HCT116 (cell line): ENCODE data around the gene SLC24A1. TPM values are rescaled to one million over a fixed set of nuclear protein-coding genes. Genes with fewer than 3 reads are reported as not detected.
A peak's percentile ranks its signal among the peaks of the same experiment; 100 is the strongest.

Source experiments
- ATAC-seq: fragments of 200-7000 bp; cut with Tn5 transposase; 2 replicates; pipeline ENCODE4 v1.9.1; 2020; ENCODE audit warnings: mild to moderate bottlenecking, moderate library complexity
- BruUV-seq: library from RNA; stranded (reverse); fragments of 400-500 nt; replicated peaks from 2 replicates; lab custom pipeline; 2021; lab: Mats Ljungman, UMichigan
- CTCF ChIA-PET: fragments of 300-600 bp; sonication (Branson Sonifier 250); formaldehyde crosslinking; loops from one replicate; lab custom pipeline; 2021; ENCODE audit warnings: antibody characterized with exemption; lab: Charles Lee
- POLR2A ChIA-PET: fragments of 300-600, 350-600 bp; sonication (Branson Sonifier 250); formaldehyde crosslinking; loops from one replicate; lab custom pipeline; 2021; ENCODE audit warnings: antibody characterized with exemption; lab: Charles Lee
- RAD21 ChIA-PET, 2 experiments: fragments of 300-600 bp; sonication (Branson Sonifier 250); formaldehyde crosslinking; loops; one replicate each; lab custom pipeline; 2023; ENCODE audit warnings: low total read pairs in 2 of 2; ENCODE audit not compliant: uncharacterized antibody in 2 of 2, unreplicated experiment in 2 of 2, low non-redundant PET in 1 of 2; lab: Charles Lee
- DNase-seq: peaks from one replicate; pipeline ENCODE4 v3.0.0-alpha.2; 2010; ENCODE audit warnings: low read depth, low spot score
- H2AFZ ChIP-seq: fragments of 200-600 bp; shearing (Covaris generic), sonication (generic); 2 replicates; pipeline ENCODE4 v1.6.1; 2017; ENCODE audit warnings: low read depth, mixed run types, mixed read lengths, antibody characterized with exemption, low read length; ENCODE audit not compliant: poor library complexity, severe bottlenecking
- H3K27ac ChIP-seq: 2 replicates; pipeline ENCODE4 v1.5.1; 2012; ENCODE audit warnings: low read depth, low read length
- H3K27me3 ChIP-seq: fragments of 200-600 bp; sonication (generic); 2 replicates; pipeline ENCODE4 v1.6.1; 2016; ENCODE audit warnings: mixed run types, low read length, mixed read lengths; ENCODE audit not compliant: insufficient read depth
- H3K36me3 ChIP-seq, 2 experiments: fragments of 200-500 bp in 1 of 2; fragments of 200-600 bp in 1 of 2; sonication (Bioruptor generic) in 1 of 2; sonication (generic) in 1 of 2; 2 replicates each; pipeline versions ENCODE4 v1.5.1 to v1.6.1; 2014 to 2016; ENCODE audit warnings: low read length in 2 of 2, inconsistent platforms in 1 of 2, mixed read lengths in 1 of 2, mixed run types in 1 of 2; ENCODE audit not compliant: insufficient read depth in 2 of 2, control insufficient read depth in 1 of 2
- H3K4me1 ChIP-seq, 2 experiments: fragments of 200-600 bp in 1 of 2; sonication (generic) in 1 of 2; 2 replicates each; pipeline versions ENCODE4 v1.5.1 to v1.6.1; 2012 to 2017; ENCODE audit warnings: low read length in 2 of 2, inconsistent platforms in 1 of 2, mild to moderate bottlenecking in 1 of 2, mixed read lengths in 1 of 2, mixed run types in 1 of 2, moderate library complexity in 1 of 2; ENCODE audit not compliant: insufficient read depth in 2 of 2, control insufficient read depth in 1 of 2
- H3K4me2 ChIP-seq: fragments of 200-600 bp; sonication (generic); 2 replicates; pipeline ENCODE4 v1.6.1; 2017; ENCODE audit warnings: mixed run types, low read length, mixed read lengths
- H3K4me3 ChIP-seq, 2 experiments: fragments of 200-600 bp in 1 of 2; sonication (generic) in 1 of 2; replicated peaks in 1 of 2; 2 replicates each; pipeline ENCODE4 v1.5.1; 2011 to 2016; ENCODE audit warnings: low read length in 2 of 2, control low read depth in 1 of 2, low read depth in 1 of 2, mild to moderate bottlenecking in 1 of 2, mixed read lengths in 1 of 2, mixed run types in 1 of 2
- H3K79me2 ChIP-seq: fragments of 200-600 bp; sonication (generic); 2 replicates; pipeline ENCODE4 v1.6.1; 2017; ENCODE audit warnings: mild to moderate bottlenecking, mixed run types, low read length, moderate library complexity, mixed read lengths; ENCODE audit not compliant: insufficient read depth
- H3K9ac ChIP-seq: fragments of 200-600 bp; sonication (generic); 2 replicates; pipeline ENCODE4 v1.6.1; 2016; ENCODE audit warnings: low read length, mixed read lengths
- H3K9me2 ChIP-seq: fragments of 200-600 bp; sonication (generic), shearing (Covaris generic); 2 replicates; pipeline ENCODE4 v1.6.1; 2017; ENCODE audit warnings: mixed run types, mild to moderate bottlenecking, moderate library complexity; ENCODE audit not compliant: insufficient read depth
- H3K9me3 ChIP-seq, 2 experiments: fragments of 200-500 bp in 1 of 2; fragments of 200-600 bp in 1 of 2; sonication (Bioruptor generic) in 1 of 2; sonication (generic) in 1 of 2; 2 replicates each; pipeline ENCODE4 v1.6.1; 2014 to 2017; ENCODE audit warnings: low read length in 2 of 2, mixed read lengths in 2 of 2, inconsistent platforms in 1 of 2, low read depth in 1 of 2, mild to moderate bottlenecking in 1 of 2, mixed run types in 1 of 2, moderate library complexity in 1 of 2; ENCODE audit not compliant: control insufficient read depth in 1 of 2, insufficient read depth in 1 of 2
- H4K20me1 ChIP-seq: fragments of 200-600 bp; sonication (generic), shearing (Covaris generic); 2 replicates; pipeline ENCODE4 v1.6.1; 2017; ENCODE audit warnings: mixed run types, mild to moderate bottlenecking, moderate library complexity; ENCODE audit not compliant: insufficient read depth
- CEBPB ChIP-seq: IDR thresholded peaks from 2 replicates; pipeline ENCODE4 v1.6.1; 2012; ENCODE audit warnings: low read depth
- EGR1 ChIP-seq: IDR thresholded peaks from 2 replicates; pipeline ENCODE4 v1.6.1; 2012; ENCODE audit warnings: low read depth
- EZH2 ChIP-seq: fragments of 200-600 bp; sonication (generic); IDR thresholded peaks from 2 replicates; pipeline ENCODE4 v1.6.1; 2017; ENCODE audit warnings: antibody characterized with exemption, mixed run types
- FOSL1 ChIP-seq: IDR thresholded peaks from 2 replicates; pipeline ENCODE4 v1.6.1; 2012; ENCODE audit warnings: low read depth
- RAD21 ChIP-seq: IDR thresholded peaks from 2 replicates; pipeline ENCODE4 v1.6.1; 2012; ENCODE audit warnings: low read depth, mild to moderate bottlenecking
- REST ChIP-seq: IDR thresholded peaks from 2 replicates; pipeline ENCODE4 v1.6.1; 2012; ENCODE audit warnings: low read depth
- SP1 ChIP-seq: IDR thresholded peaks from 2 replicates; pipeline ENCODE4 v1.6.1; 2012; ENCODE audit warnings: low read depth
- TCF7L2 ChIP-seq: IDR thresholded peaks from 2 replicates; pipeline ENCODE4 v1.7.0; 2011; ENCODE audit warnings: borderline replicate concordance, inconsistent platforms; ENCODE audit not compliant: insufficient read depth, insufficient read length; ENCODE audit errors: extremely low read depth
- intact Hi-C: fragments of 100-400 bp; cut with micrococcal nuclease; formaldehyde crosslinking; loops from 2 replicates; pipeline ENCODE4 v1.10.0; 2022
- total RNA-seq: library from RNA; stranded (reverse); gene quantifications from one replicate; pipeline ENCODE4 v1.2.1, GENCODE V29; 2021; ENCODE audit not compliant: unreplicated experiment
- TF ChIP-seq, protein P1 (sequence below), 3 experiments: fragments of 200-600 bp in 1 of 3; sonication (generic) in 1 of 3; IDR thresholded peaks in 2 of 3; conservative IDR thresholded peaks in 1 of 3; 2 replicates each; pipeline ENCODE4 v1.5.1; 2012 to 2017; ENCODE audit warnings: low read depth in 2 of 3, low read length in 2 of 3, antibody characterized with exemption in 1 of 3, borderline replicate concordance in 1 of 3, control low read depth in 1 of 3, mild to moderate bottlenecking in 1 of 3, mixed read lengths in 1 of 3, mixed run types in 1 of 3, moderate library complexity in 1 of 3; ENCODE audit not compliant: insufficient read depth in 1 of 3

The SLC24A1 gene
- total RNA-seq, 1 experiment from 2014 or later, result 15.9 TPM

GRCh38 chr15:65638681-65639089, 16.9 kb downstream of the SLC24A1 start:
- POLR2A ChIA-PET, result no interaction called here
- intact Hi-C loops, result loop anchor here (2.0 kb wide), 1 partner anchor 186 kb away; no protein-coding TSS in a partner anchor

GRCh38 chr15:65639509-65639908, 17.8 kb downstream of the SLC24A1 start:
- Histone ChIP-seq H3K9me3 (no peaks in the 10 kb centered on the region), H3K4me1 (peaks cover 2 to 9% of the 10 kb centered on the region in 2 experiments; a peak in 3 of 4 replicates), H3K4me3 (no peak overlapping the region), H3K9ac (no peak overlapping the region), H2AFZ (no peak overlapping the region), H3K79me2 (no peaks in the 10 kb centered on the region), H3K36me3 (no peaks in the 10 kb centered on the region), H3K9me2 (no peaks in the 10 kb centered on the region), H3K27ac (no peak overlapping the region), H3K4me2 (no peak overlapping the region), H3K27me3 (no peaks in the 10 kb centered on the region), H4K20me1 (no peaks in the 10 kb centered on the region)
- ATAC-seq, result no peak
- intact Hi-C loops, result loop anchor here (2.0 kb wide), 1 partner anchor 185 kb away; no protein-coding TSS in a partner anchor
- ChIA-PET POLR2A (no interaction called here), RAD21 (no interaction called here), CTCF (interaction anchor here (0.6 to 3.5 kb wide), 2 partner anchors 185 to 197 kb away, joined by 3 to 11 read pairs; no protein-coding TSS in a partner anchor)
- TF ChIP-seq EZH2, result no peak
- no peak for TF ChIP-seq REST
- no peak for TF ChIP-seq FOSL1
- no peak for TF ChIP-seq SP1
- TF ChIP-seq CEBPB, result no peak
- TF ChIP-seq EGR1, result no peak
- BruUV-seq, result no TSS peak
- DNase-seq, result no peak

More at GRCh38 chr15:65638681-65639089, 16.9 kb downstream of the SLC24A1 start:
- peaks cover 2 to 9% of the 10 kb centered on the region in 2 experiments; a peak in 3 of 4 replicates for H3K4me1 ChIP-seq
- H3K9ac ChIP-seq, result no peak overlapping the region
- H2AFZ ChIP-seq, result no peak overlapping the region
- no peaks in the 10 kb centered on the region for H3K27me3 ChIP-seq
- H3K4me3 ChIP-seq, result no peak overlapping the region
- H3K9me3 ChIP-seq, result no peaks in the 10 kb centered on the region
- H4K20me1 ChIP-seq, result no peaks in the 10 kb centered on the region
- RAD21 ChIA-PET, result interaction anchor here in 1 of 2 experiments (0.9 kb wide), 1 partner anchor 190 kb away, joined by 3 read pairs; no protein-coding TSS in a partner anchor
- TF ChIP-seq TCF7L2 (no peak), RAD21 (peak; percentile 89)
- TF ChIP-seq, protein P1, sequence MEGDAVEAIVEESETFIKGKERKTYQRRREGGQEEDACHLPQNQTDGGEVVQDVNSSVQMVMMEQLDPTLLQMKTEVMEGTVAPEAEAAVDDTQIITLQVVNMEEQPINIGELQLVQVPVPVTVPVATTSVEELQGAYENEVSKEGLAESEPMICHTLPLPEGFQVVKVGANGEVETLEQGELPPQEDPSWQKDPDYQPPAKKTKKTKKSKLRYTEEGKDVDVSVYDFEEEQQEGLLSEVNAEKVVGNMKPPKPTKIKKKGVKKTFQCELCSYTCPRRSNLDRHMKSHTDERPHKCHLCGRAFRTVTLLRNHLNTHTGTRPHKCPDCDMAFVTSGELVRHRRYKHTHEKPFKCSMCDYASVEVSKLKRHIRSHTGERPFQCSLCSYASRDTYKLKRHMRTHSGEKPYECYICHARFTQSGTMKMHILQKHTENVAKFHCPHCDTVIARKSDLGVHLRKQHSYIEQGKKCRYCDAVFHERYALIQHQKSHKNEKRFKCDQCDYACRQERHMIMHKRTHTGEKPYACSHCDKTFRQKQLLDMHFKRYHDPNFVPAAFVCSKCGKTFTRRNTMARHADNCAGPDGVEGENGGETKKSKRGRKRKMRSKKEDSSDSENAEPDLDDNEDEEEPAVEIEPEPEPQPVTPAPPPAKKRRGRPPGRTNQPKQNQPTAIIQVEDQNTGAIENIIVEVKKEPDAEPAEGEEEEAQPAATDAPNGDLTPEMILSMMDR (IDR thresholded peaks at IDR 0.05 in 2 of 3, conservative IDR thresholded peaks at IDR 0.05 in 1 of 3; ENCODE audit: borderline replicate concordance in 1 of 3, insufficient read depth in 1 of 3, low read depth in 2 of 3, low read length in 2 of 3), result peak; percentile 84 to 89 (median 89); a peak in 5 of 6 replicates
- CTCF ChIA-PET, result interaction anchor here (0.6 to 3.5 kb wide), 4 partner anchors 43 to 198 kb away, joined by 3 to 11 read pairs (median 6); no protein-coding TSS in a partner anchor
- no peaks in the 10 kb centered on the region for H3K36me3 ChIP-seq
- no peaks in the 10 kb centered on the region for H3K9me2 ChIP-seq
- H3K4me2 ChIP-seq, result peak overlapping the region; percentile 10
- no peak overlapping the region for H3K27ac ChIP-seq
- DNase-seq, result peak; percentile 65
- no peaks in the 10 kb centered on the region for H3K79me2 ChIP-seq
- peak; percentile 93 for ATAC-seq
- no TSS peak for BruUV-seq
